ENCODE measurements around the gene TASP1. TPM values are rescaled to one million over a fixed set of nuclear protein-coding genes. Genes with fewer than 3 reads are reported as not detected.
"Not testable (repeated sequence)": the region's sequence is repeated elsewhere in the genome, so short reads cannot be mapped to it uniquely, and the experiment has no call there.

The TASP1 gene
- total RNA-seq, 6 experiments from 2014 or later = 5.2 to 6.4 (median 6.0) TPM

DNA sequence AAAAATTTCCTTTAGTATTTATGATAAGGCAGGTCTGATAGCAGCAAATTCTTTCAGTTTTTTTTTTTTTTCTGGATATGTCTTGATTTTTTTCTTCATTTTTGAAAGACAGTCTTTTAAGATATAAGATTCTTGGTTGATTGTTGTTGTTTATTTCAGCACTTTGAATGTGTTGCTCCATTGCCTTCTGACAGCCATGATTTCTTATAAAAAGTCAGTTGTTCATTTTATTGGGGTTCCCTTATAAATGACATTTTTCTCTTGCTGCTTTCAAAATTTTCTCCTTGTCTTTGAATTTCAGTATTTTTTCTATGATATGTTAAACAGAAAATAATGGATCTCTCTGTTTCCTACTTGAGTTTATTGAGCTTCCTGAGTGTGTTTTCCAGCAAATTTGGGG is 265.3 kb downstream of the TASP1 start:
- H3K4me3 Mint-ChIP-seq = no peak overlapping the region
- H3K4me1 Mint-ChIP-seq (ENCODE audit: low read depth) = no peaks in the 10 kb centered on the region
- H3K27me3 Mint-ChIP-seq (ENCODE audit: insufficient read depth) = no peaks in the 10 kb centered on the region; the same call in 1 of the 2 replicates
- H3K36me3 Mint-ChIP-seq (ENCODE audit: low read depth) = no peaks in the 10 kb centered on the region; the same call in 1 of the 2 replicates
- H3K27ac Mint-ChIP-seq = no peak overlapping the region
- peaks cover 35% of the 10 kb centered on the region for H3K9me3 Mint-ChIP-seq
- TF ChIP-seq, protein P1, sequence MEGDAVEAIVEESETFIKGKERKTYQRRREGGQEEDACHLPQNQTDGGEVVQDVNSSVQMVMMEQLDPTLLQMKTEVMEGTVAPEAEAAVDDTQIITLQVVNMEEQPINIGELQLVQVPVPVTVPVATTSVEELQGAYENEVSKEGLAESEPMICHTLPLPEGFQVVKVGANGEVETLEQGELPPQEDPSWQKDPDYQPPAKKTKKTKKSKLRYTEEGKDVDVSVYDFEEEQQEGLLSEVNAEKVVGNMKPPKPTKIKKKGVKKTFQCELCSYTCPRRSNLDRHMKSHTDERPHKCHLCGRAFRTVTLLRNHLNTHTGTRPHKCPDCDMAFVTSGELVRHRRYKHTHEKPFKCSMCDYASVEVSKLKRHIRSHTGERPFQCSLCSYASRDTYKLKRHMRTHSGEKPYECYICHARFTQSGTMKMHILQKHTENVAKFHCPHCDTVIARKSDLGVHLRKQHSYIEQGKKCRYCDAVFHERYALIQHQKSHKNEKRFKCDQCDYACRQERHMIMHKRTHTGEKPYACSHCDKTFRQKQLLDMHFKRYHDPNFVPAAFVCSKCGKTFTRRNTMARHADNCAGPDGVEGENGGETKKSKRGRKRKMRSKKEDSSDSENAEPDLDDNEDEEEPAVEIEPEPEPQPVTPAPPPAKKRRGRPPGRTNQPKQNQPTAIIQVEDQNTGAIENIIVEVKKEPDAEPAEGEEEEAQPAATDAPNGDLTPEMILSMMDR (IDR thresholded peaks at IDR 0.05) = no peak
- DNase-seq = no peak

DNA sequence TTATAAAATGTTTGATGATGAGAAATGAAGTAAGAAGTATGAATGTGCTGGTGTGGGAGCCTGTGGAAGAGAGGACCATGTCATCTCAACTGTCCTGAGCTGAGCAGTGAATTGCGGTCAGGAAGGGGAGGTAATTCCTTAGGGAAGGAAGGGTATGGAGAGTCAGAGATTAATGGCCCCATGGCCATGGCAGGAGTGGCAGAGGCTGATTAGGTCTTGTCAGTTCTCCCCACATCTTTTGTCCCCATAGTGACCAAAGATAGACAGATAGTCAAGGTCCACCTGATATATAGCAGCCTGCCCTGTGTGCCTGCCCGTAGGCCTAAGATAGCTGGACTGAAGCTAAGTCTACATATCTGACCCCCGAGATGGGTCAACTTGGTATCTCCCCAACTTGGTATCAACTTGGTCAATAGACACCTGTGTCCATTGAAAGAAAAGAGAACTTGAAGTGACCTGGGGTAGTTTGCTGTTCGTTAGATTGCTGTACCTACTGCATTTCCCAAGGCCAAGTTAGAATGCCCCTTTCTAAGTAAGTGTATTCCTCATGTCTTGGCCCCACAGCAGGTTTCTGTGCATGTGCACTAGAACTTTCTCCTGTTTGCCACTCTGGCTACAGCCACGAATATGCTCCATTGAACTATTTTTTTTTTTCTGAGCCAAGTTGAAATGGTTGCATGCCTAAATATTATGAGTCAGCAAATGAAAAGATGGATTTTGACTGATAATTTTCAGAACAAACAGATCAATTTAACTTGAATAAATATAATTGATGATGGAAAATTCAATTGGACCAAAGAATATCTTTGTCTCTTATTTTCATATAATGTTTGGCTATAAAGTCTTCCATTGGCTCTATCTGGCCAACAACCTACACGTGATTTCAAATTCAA is 274.2 kb downstream of the TASP1 start:
- no peaks in the 10 kb centered on the region for H3K9me3 Mint-ChIP-seq
- H3K27me3 Mint-ChIP-seq (ENCODE audit: insufficient read depth) = no peaks in the 10 kb centered on the region
- no peak overlapping the region for H3K27ac Mint-ChIP-seq
- no peak overlapping the region for H3K4me3 Mint-ChIP-seq
- no peak for DNase-seq
- H3K36me3 Mint-ChIP-seq (ENCODE audit: low read depth) = no peaks in the 10 kb centered on the region
- TF ChIP-seq, protein P1 (IDR thresholded peaks at IDR 0.05) = no peak
- no peaks in the 10 kb centered on the region for H3K4me1 Mint-ChIP-seq (ENCODE audit: low read depth)

DNA sequence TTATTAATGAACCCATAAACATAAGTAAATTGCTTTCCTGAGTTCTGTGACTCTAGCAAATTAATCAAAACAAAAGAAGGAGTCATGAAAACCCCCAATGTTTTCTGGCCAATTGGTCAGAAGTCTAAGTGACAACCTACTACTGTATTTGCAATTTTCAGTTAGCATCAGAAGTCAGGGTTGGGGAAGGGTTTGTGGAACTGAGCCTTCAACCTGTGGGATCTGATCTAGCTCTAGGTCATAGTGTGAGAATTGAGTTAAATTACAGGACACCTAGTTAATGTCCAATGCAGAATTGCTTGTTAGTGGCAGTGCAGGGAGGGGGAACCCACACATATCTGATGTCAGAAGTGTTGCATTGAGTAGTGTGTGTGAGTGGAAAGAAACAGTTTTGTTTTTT is 275.3 kb downstream of the TASP1 start:
- TF ChIP-seq, protein P1 (IDR thresholded peaks at IDR 0.05) = no peak
- no peaks in the 10 kb centered on the region for H3K4me1 Mint-ChIP-seq (ENCODE audit: low read depth)
- no peak overlapping the region for H3K27ac Mint-ChIP-seq
- H3K4me3 Mint-ChIP-seq = no peak overlapping the region
- DNase-seq = no peak
- no peaks in the 10 kb centered on the region for H3K9me3 Mint-ChIP-seq
- H3K27me3 Mint-ChIP-seq (ENCODE audit: insufficient read depth) = no peaks in the 10 kb centered on the region
- H3K36me3 Mint-ChIP-seq (ENCODE audit: low read depth) = no peaks in the 10 kb centered on the region

DNA sequence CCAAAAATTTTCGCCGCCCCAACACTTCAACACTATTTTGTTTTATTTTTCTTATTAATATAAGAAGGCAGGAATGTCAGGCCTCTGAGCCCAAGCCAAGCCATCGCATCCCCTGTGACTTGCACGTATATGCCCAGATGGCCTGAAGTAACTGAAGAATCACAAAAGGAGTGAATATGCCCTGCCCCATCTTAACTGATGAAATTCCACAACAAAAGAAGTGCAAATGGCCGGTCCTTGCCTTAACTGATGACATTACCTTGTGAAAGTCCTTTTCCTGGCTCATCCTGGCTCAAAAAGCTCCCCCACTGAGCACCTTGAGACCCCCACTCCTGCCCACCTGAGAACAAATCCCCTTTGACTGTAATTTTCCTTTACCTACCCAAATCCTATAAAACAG is 276.6 kb downstream of the TASP1 start:
- H3K4me3 Mint-ChIP-seq; H3K4me1 Mint-ChIP-seq (ENCODE audit: low read depth); H3K9me3 Mint-ChIP-seq; H3K27me3 Mint-ChIP-seq (ENCODE audit: insufficient read depth); H3K36me3 Mint-ChIP-seq (ENCODE audit: low read depth); H3K27ac Mint-ChIP-seq; DNase-seq: not testable (repeated sequence)

DNA sequence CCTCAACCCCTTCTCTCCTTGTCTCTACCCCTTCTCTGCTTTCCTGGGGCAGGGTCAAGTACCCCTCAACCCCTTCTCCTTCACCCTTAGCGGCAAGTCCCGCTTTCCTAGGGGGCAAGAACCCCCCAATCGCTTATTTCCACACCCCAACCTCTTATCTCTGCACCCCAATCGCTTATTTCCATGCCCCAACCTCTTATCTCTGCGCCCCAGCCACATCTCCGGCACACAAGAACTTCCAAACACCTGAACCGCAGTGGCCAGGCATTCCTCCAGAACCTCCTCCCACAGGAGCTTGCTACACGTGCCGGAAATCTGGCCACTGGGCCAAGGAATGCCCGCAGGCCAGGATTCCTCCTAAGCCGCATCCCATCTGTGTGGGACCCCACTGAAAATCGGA is 279.8 kb downstream of the TASP1 start:
- H3K4me3 Mint-ChIP-seq; H3K27ac Mint-ChIP-seq; DNase-seq; H3K27me3 Mint-ChIP-seq (ENCODE audit: insufficient read depth); H3K4me1 Mint-ChIP-seq (ENCODE audit: low read depth); H3K9me3 Mint-ChIP-seq; H3K36me3 Mint-ChIP-seq (ENCODE audit: low read depth): not testable (repeated sequence)

DNA sequence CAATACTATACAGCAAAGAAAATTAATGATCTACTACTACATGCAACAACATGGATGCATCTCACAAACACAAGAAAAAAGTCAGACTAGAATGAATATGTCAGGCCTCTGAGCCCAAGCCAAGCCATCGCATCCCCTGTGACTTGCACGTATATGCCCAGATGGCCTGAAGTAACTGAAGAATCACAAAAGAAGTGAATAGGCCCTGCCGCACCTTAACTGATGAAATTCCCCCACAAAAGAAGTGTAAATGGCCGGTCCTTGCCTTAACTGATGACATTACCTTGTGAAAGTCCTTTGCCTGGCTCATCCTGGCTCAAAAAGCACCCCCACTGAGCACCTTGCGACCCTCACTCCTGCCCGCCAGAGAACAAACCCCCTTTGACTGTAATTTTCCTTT is 280.9 kb downstream of the TASP1 start:
- not testable (repeated sequence) for H3K4me3 Mint-ChIP-seq; H3K9me3 Mint-ChIP-seq; H3K36me3 Mint-ChIP-seq (ENCODE audit: low read depth); H3K27ac Mint-ChIP-seq; H3K27me3 Mint-ChIP-seq (ENCODE audit: insufficient read depth); DNase-seq; H3K4me1 Mint-ChIP-seq (ENCODE audit: low read depth)

DNA sequence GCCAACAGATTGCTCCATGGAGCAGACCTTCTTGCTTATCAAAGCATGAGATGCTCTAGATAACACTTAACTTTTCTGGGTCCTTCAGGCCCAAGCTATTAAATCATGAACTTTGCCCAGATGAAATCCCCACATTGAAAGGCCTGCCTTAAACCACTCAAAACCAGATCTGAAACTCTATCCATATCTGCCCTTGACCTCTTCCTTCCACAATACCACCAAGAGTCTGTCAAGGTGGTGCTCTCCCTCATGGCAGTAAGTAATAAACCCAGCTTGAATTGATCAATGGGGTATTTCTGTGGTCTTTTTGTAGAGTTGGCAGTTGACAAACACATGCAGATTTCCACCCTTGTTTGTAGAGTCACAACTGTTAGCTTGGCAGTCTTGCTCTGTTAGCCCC is 282.1 kb downstream of the TASP1 start:
- Mint-ChIP-seq H3K36me3 (ENCODE audit: low read depth) (no peaks in the 10 kb centered on the region), H3K27ac (no peak overlapping the region), H3K4me3 (no peak overlapping the region), H3K9me3 (peaks cover 5% of the 10 kb centered on the region), H3K27me3 (ENCODE audit: insufficient read depth) (peaks cover 2% of the 10 kb centered on the region; the same call in 1 of the 2 replicates), H3K4me1 (ENCODE audit: low read depth) (no peaks in the 10 kb centered on the region)
- TF ChIP-seq, protein P1 (IDR thresholded peaks at IDR 0.05) = no peak
- no peak for DNase-seq
